ENCODE data around the gene FHIT. TPM values are rescaled to one million over a fixed set of nuclear protein-coding genes. Genes with fewer than 3 reads are reported as not detected.

The FHIT gene
- total and polyA plus RNA-seq, 2 experiments from 2014 or later = 0.22 to 0.90 TPM

DNA sequence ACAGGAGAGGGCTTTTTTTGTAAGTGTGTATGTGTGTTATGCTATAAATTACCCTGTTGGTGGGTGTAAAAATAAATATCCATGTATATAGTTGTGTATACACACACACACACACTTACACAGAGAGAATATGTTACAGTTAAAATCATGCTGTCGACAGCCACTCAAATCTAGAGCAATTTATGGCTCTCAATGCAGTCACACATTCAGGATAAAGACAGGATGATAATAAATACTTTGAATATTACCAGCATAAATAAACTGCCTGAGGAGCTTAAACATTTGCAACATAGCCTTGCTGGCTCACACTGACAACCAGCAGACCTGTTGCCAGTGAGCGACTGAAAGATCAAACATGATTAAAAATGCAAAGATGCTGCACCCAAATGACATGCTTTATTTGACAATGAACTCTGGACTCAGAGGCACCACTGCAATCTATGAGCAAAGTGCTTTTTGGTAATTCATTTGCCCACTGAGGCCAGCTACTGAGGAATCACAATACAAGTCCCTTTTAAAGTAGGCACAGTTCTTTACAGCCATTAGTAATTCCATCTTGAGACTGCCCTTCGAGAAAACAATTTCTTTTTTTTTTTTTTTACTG lies 458.9 kb downstream of the FHIT start:
- Histone ChIP-seq H3F3A (ENCODE audit: insufficient read depth) (no peaks in the 10 kb centered on the region), H3K4me2 (ENCODE audit: unreplicated experiment) (no peak overlapping the region), H3K27me3 (replicated peaks; ENCODE audit: insufficient read depth) (no peaks in the 10 kb centered on the region), H3K36me3 (ENCODE audit: low read depth) (no peaks in the 10 kb centered on the region), H3K27ac (no peak overlapping the region), H3K4me1 (ENCODE audit: insufficient read depth) (no peaks in the 10 kb centered on the region), H3K9ac (no peak overlapping the region), H3K9me3 (ENCODE audit: low read depth) (no peaks in the 10 kb centered on the region), H3K9me2 (ENCODE audit: insufficient read depth) (no peaks in the 10 kb centered on the region), H4K20me1 (ENCODE audit: insufficient read depth) (no peaks in the 10 kb centered on the region), H3K4me3 (no peak overlapping the region), H2AFZ (no peak overlapping the region), H3K79me2 (ENCODE audit: insufficient read depth) (no peaks in the 10 kb centered on the region)
- in situ Hi-C loops (cut with MboI) = no loop called here
- no peak for DNase-seq
- TF ChIP-seq EZH2 (IDR thresholded peaks at IDR 0.05; ENCODE audit: insufficient read depth, poor library complexity, severe bottlenecking) = no peak
- TF ChIP-seq EZH2phosphoT487 (IDR thresholded peaks at IDR 0.05; ENCODE audit: insufficient read depth, low read depth) = no peak
- WGBS, 2 experiments (ENCODE audit: low coverage in 1 of 2, low lambda C conversion rate in 2 of 2, missing lambda C conversion rate in 2 of 2) = 63 to 66% methylated on average over 3 of the region's 3 CpGs

DNA sequence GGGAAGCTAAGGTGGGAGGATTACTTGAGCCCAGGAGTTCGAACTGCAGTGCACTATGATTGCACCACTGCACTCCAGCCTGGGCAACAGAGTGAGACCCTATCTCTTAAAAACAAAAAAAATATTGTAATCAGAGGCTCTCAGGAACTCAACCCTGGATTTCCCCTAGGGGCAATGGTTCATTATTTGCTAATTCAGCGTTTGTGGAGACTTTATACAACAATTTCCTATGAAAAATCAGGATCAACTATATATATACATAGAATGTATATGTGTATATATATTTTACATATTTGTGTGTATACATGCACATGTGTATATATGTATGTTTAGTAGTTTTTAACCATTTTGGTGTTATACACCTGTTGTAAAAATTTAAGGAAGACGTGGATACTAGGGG lies 463.1 kb downstream of the FHIT start:
- Histone ChIP-seq H3F3A (ENCODE audit: insufficient read depth) (no peaks in the 10 kb centered on the region), H3K36me3 (ENCODE audit: low read depth) (no peaks in the 10 kb centered on the region), H3K9me3 (ENCODE audit: low read depth) (no peaks in the 10 kb centered on the region), H2AFZ (no peak overlapping the region), H3K4me3 (no peak overlapping the region), H3K9ac (no peak overlapping the region), H3K4me2 (ENCODE audit: unreplicated experiment) (no peak overlapping the region), H3K79me2 (ENCODE audit: insufficient read depth) (no peaks in the 10 kb centered on the region), H3K27me3 (replicated peaks; ENCODE audit: insufficient read depth) (no peaks in the 10 kb centered on the region), H3K4me1 (ENCODE audit: insufficient read depth) (no peaks in the 10 kb centered on the region), H4K20me1 (ENCODE audit: insufficient read depth) (no peaks in the 10 kb centered on the region), H3K9me2 (ENCODE audit: insufficient read depth) (no peaks in the 10 kb centered on the region), H3K27ac (no peak overlapping the region)
- TF ChIP-seq EZH2phosphoT487 (IDR thresholded peaks at IDR 0.05; ENCODE audit: insufficient read depth, low read depth) (no peak), EZH2 (IDR thresholded peaks at IDR 0.05; ENCODE audit: insufficient read depth, poor library complexity, severe bottlenecking) (no peak)
- in situ Hi-C loops (cut with MboI) = no loop called here
- DNase-seq = no peak
- WGBS, 2 experiments (ENCODE audit: low coverage in 1 of 2, low lambda C conversion rate in 2 of 2, missing lambda C conversion rate in 2 of 2) = 78 to 81% methylated on average over 3 of the region's 3 CpGs

DNA sequence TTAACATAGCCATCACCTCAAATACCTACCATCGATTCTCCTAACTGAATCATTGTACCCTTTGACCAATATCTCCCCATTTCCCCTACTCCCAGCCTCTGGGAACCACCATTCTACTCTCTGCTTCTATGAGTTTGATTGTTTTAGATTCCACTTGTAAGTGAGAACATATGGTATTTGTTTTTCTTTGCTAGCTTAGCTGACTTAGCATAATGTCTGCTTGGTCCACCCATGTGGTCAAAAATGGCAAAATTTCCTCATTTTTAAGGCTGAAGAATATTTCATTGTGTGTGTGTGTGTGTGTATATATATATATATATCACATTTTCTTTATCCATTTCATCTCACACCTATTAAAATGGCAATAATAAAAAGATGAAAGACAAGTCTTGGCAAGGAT lies 469.3 kb downstream of the FHIT start:
- H3K9me2 ChIP-seq (ENCODE audit: insufficient read depth) = no peaks in the 10 kb centered on the region
- no peaks in the 10 kb centered on the region for H3K36me3 ChIP-seq (ENCODE audit: low read depth)
- in situ Hi-C loops (cut with MboI) = no loop called here
- no peak overlapping the region for H3K27ac ChIP-seq
- H3K79me2 ChIP-seq (ENCODE audit: insufficient read depth) = no peaks in the 10 kb centered on the region
- H3K9ac ChIP-seq = no peak overlapping the region
- no peak for TF ChIP-seq EZH2 (IDR thresholded peaks at IDR 0.05; ENCODE audit: insufficient read depth, poor library complexity, severe bottlenecking)
- no peaks in the 10 kb centered on the region for H3F3A ChIP-seq (ENCODE audit: insufficient read depth)
- H3K4me3 ChIP-seq = no peak overlapping the region
- no peaks in the 10 kb centered on the region for H3K9me3 ChIP-seq (ENCODE audit: low read depth)
- H3K27me3 ChIP-seq (replicated peaks; ENCODE audit: insufficient read depth) = no peaks in the 10 kb centered on the region
- WGBS, 2 experiments (ENCODE audit: low coverage in 1 of 2, low lambda C conversion rate in 2 of 2, missing lambda C conversion rate in 2 of 2) = 0% methylated on average over 1 of the region's 1 CpG
- H3K4me1 ChIP-seq (ENCODE audit: insufficient read depth) = no peaks in the 10 kb centered on the region
- no peak overlapping the region for H2AFZ ChIP-seq
- no peak for DNase-seq
- H3K4me2 ChIP-seq (ENCODE audit: unreplicated experiment) = no peak overlapping the region
- no peaks in the 10 kb centered on the region for H4K20me1 ChIP-seq (ENCODE audit: insufficient read depth)

DNA sequence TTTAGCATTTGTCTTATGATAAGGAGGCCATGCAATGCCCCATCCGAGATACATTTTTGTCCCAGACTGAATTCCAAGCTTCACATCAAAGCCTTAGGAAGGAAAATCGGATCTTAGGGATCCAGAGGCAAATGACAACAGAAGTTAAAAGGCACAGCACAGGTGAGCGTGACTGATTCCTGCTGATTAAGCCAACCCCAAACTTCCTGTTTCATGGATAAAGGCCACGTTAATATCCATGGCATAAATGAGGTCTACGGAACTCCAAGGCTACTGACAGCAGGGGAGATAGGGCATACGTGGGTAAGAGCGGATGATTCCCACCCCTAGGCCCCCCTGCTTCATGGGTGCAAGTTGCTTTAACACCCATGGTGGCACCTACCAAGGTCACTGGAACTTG lies 471.6 kb downstream of the FHIT start:
- no peak overlapping the region for H3K27ac ChIP-seq
- H3F3A ChIP-seq (ENCODE audit: insufficient read depth) = no peaks in the 10 kb centered on the region
- no peaks in the 10 kb centered on the region for H4K20me1 ChIP-seq (ENCODE audit: insufficient read depth)
- no peaks in the 10 kb centered on the region for H3K27me3 ChIP-seq (replicated peaks; ENCODE audit: insufficient read depth)
- H3K4me3 ChIP-seq = no peak overlapping the region
- H3K4me1 ChIP-seq (ENCODE audit: insufficient read depth) = no peaks in the 10 kb centered on the region
- H3K9ac ChIP-seq = no peak overlapping the region
- in situ Hi-C loops (cut with MboI) = no loop called here
- H2AFZ ChIP-seq = no peak overlapping the region
- H3K4me2 ChIP-seq (ENCODE audit: unreplicated experiment) = no peak overlapping the region
- WGBS, 2 experiments (ENCODE audit: low coverage in 1 of 2, low lambda C conversion rate in 2 of 2, missing lambda C conversion rate in 2 of 2) = 71 to 78% methylated on average over 7 of the region's 7 CpGs
- no peak for DNase-seq
- no peaks in the 10 kb centered on the region for H3K79me2 ChIP-seq (ENCODE audit: insufficient read depth)
- TF ChIP-seq EZH2phosphoT487 (IDR thresholded peaks at IDR 0.05; ENCODE audit: insufficient read depth, low read depth) (no peak), EZH2 (IDR thresholded peaks at IDR 0.05; ENCODE audit: insufficient read depth, poor library complexity, severe bottlenecking) (no peak)
- H3K9me2 ChIP-seq (ENCODE audit: insufficient read depth) = no peaks in the 10 kb centered on the region
- H3K36me3 ChIP-seq (ENCODE audit: low read depth) = no peaks in the 10 kb centered on the region
- H3K9me3 ChIP-seq (ENCODE audit: low read depth) = no peaks in the 10 kb centered on the region

DNA sequence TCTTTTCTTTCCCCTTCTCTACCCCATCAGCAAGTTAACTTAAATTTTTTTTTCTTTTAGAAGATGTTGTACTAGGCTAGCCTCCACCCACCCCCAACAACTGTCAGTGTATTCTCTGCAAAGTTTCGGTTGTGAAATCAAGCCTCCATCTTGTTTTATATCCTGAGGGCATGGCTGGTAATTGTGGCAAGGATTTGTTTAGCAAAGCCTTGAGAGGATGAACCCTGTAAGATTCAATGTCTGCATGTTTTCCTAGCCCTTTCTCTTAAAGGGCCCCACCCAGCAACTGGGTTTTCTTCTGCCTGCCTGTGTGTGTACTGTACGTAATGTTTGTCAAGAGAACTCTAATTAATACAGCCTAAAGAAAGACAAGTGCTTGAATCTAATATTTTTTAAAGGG lies 475.3 kb downstream of the FHIT start:
- H3K9me3 ChIP-seq (ENCODE audit: low read depth) = no peaks in the 10 kb centered on the region
- no peak overlapping the region for H3K9ac ChIP-seq
- 78 to 82% methylated on average over 2 of the region's 2 CpGs for WGBS, 2 experiments (ENCODE audit: low coverage in 1 of 2, low lambda C conversion rate in 2 of 2, missing lambda C conversion rate in 2 of 2)
- H3K4me1 ChIP-seq (ENCODE audit: insufficient read depth) = no peaks in the 10 kb centered on the region
- no peak overlapping the region for H3K27ac ChIP-seq
- DNase-seq = no peak
- no peaks in the 10 kb centered on the region for H4K20me1 ChIP-seq (ENCODE audit: insufficient read depth)
- no peak overlapping the region for H2AFZ ChIP-seq
- in situ Hi-C loops (cut with MboI) = no loop called here
- no peak overlapping the region for H3K4me3 ChIP-seq
- H3K36me3 ChIP-seq (ENCODE audit: low read depth) = no peaks in the 10 kb centered on the region
- no peaks in the 10 kb centered on the region for H3F3A ChIP-seq (ENCODE audit: insufficient read depth)
- no peaks in the 10 kb centered on the region for H3K27me3 ChIP-seq (replicated peaks; ENCODE audit: insufficient read depth)
- no peaks in the 10 kb centered on the region for H3K79me2 ChIP-seq (ENCODE audit: insufficient read depth)
- no peaks in the 10 kb centered on the region for H3K9me2 ChIP-seq (ENCODE audit: insufficient read depth)
- no peak overlapping the region for H3K4me2 ChIP-seq (ENCODE audit: unreplicated experiment)
- no peak for TF ChIP-seq EZH2 (IDR thresholded peaks at IDR 0.05; ENCODE audit: insufficient read depth, poor library complexity, severe bottlenecking)
- TF ChIP-seq EZH2phosphoT487 (IDR thresholded peaks at IDR 0.05; ENCODE audit: insufficient read depth, low read depth) = no peak

Measured in GM23248 (cell line).